ENCODE results near the gene ARID3B. TPM values are rescaled to one million over a fixed set of nuclear protein-coding genes. Genes with fewer than 3 reads are reported as not detected.

Gene ARID3B
- total RNA-seq, 1 donor: 3.6 TPM

DNA sequence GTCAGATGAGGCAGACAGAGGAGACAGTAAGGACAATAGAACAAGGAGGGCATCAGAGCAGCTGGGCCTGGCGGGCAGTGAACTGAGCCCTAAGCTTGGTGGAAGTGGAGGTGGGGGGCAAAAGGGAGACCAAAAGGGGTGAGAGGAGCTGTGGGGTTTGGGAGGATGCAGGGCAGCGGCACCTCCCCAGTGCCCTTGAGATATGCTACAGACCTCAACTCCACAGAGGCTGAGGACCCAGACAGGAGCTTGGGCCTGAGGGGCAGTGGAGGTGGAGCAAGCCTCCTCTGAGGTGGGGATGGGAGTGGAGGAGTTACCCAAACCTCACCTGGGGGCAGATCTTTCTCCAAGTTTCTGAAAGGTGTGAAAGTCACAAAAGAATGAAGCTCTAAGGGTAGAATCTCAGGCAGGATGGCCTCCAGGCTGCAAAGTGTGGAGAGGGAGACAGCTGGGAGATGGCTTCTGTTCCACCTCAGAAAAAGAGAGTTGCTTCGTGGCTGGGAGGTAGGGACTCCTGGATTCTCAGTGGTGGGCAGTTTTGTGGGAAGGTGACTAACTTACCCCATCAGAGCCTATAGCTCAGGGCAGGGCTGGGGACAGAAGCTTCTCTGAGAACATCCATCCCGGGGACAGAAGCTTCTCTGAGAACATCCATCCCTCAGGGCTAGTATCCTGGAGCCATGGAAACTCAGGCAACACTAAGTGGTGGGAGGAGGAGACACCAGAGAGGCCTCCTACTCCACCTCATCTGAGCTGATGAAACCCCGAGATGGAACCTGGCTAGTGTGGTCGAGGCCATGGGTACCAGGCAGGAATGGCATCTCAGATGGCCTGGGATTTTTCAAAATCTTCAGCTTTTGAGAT lies 72.3 kb downstream of the ARID3B start:
- no peaks in the 10 kb centered on the region for H3K36me3 ChIP-seq (ENCODE audit: insufficient read depth, low read length)
- no peak overlapping the region for H3K4me3 ChIP-seq (ENCODE audit: insufficient read depth, low read length)
- peaks cover 21% of the 10 kb centered on the region for H3K4me1 ChIP-seq (ENCODE audit: insufficient read depth, low read length)
- peak; percentile 73 for DNase-seq (ENCODE audit: insufficient read length, low spot score, missing footprints)
- no peak for TF ChIP-seq CTCF (IDR thresholded peaks at IDR 0.05; ENCODE audit: extremely low read depth, low read depth, low read length)
- no peak overlapping the region for H3K27ac ChIP-seq (ENCODE audit: low read depth, low read length)
- H3K79me2 ChIP-seq (ENCODE audit: insufficient read depth, low read length): peaks cover 32% of the 10 kb centered on the region
- peaks cover 21% of the 10 kb centered on the region for H4K20me1 ChIP-seq (ENCODE audit: insufficient read depth, low read length)
- no peaks in the 10 kb centered on the region for H3K9me3 ChIP-seq (ENCODE audit: low read depth, low read length)
- H3K4me2 ChIP-seq (ENCODE audit: insufficient read depth, low read length): no peak overlapping the region
- H2AFZ ChIP-seq (ENCODE audit: low read length): no peak overlapping the region
- peaks cover 10% of the 10 kb centered on the region for H3K27me3 ChIP-seq (ENCODE audit: insufficient read depth, low read length)

GRCh38 chr15:74613953-74614743 lies 73.1 kb downstream of the ARID3B start:
- peaks cover 2% of the 10 kb centered on the region for H3K36me3 ChIP-seq (ENCODE audit: insufficient read depth, low read length)
- peak overlapping the region; percentile 76 for H2AFZ ChIP-seq (ENCODE audit: low read length)
- no peak for DNase-seq (ENCODE audit: insufficient read length, low spot score, missing footprints)
- peaks cover 40% of the 10 kb centered on the region for H3K79me2 ChIP-seq (ENCODE audit: insufficient read depth, low read length)
- peak overlapping the region; percentile 85 for H3K4me2 ChIP-seq (ENCODE audit: insufficient read depth, low read length)
- peaks cover 7% of the 10 kb centered on the region for H3K27me3 ChIP-seq (ENCODE audit: insufficient read depth, low read length)
- peaks cover 29% of the 10 kb centered on the region for H4K20me1 ChIP-seq (ENCODE audit: insufficient read depth, low read length)
- H3K4me3 ChIP-seq (ENCODE audit: insufficient read depth, low read length): peak overlapping the region; percentile 87
- no peak overlapping the region for H3K27ac ChIP-seq (ENCODE audit: low read depth, low read length)
- peaks cover 21% of the 10 kb centered on the region for H3K4me1 ChIP-seq (ENCODE audit: insufficient read depth, low read length)
- no peak for TF ChIP-seq CTCF (IDR thresholded peaks at IDR 0.05; ENCODE audit: extremely low read depth, low read depth, low read length)
- H3K9me3 ChIP-seq (ENCODE audit: low read depth, low read length): no peaks in the 10 kb centered on the region

DNA sequence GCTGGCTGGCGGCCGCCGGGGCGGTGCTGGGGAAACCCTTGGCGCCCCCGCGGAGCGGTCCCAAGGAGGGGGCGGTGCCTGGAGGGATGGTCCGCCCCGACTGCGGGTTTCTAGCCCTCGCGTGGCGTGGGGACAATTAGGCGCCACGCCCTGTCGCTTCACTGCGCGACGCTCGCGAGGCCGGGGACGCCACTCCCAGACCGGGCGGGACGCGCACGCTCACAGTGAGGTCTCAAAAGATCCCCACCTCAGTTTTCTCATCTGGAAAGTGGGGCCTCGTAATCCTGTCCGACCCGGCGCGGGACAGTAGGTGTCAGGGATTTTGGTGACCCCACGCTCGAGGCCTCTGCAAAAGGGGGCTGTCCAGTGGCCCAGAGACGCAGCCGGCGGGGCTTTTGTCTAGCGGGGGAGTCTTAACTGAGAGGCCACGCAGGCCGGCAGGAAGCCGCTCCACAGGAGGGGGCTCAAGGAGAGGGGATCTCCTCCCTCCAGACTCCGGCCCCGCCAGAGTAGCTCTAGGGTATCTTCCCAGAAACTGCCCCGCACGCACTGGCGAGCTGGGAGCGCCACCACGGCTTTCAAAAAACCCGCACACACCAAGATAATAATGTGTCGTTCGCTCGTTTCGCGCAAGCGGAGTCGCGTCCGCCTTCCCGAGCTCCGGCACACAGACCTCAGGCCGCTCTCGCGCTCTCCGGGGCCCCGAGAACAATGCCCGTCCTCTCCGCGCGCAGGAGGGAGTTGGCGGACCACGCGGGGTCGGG lies 73.9 kb downstream of the ARID3B start:
- peaks cover 7% of the 10 kb centered on the region for H3K27me3 ChIP-seq (ENCODE audit: insufficient read depth, low read length)
- peak; percentile 99 for DNase-seq (ENCODE audit: insufficient read length, low spot score, missing footprints)

More for the DNA sequence above, 73.9 kb downstream of the ARID3B start:
- Histone ChIP-seq H3K9me3 (ENCODE audit: low read depth, low read length) (no peaks in the 10 kb centered on the region), H3K4me2 (ENCODE audit: insufficient read depth, low read length) (peak overlapping the region; percentile 85), H3K4me1 (ENCODE audit: insufficient read depth, low read length) (peaks cover 21% of the 10 kb centered on the region), H3K27ac (ENCODE audit: low read depth, low read length) (peak overlapping the region; percentile 88), H3K79me2 (ENCODE audit: insufficient read depth, low read length) (peaks cover 48% of the 10 kb centered on the region), H4K20me1 (ENCODE audit: insufficient read depth, low read length) (peaks cover 34% of the 10 kb centered on the region), H3K36me3 (ENCODE audit: insufficient read depth, low read length) (peaks cover 10% of the 10 kb centered on the region), H2AFZ (ENCODE audit: low read length) (peak overlapping the region; percentile 87), H3K4me3 (ENCODE audit: insufficient read depth, low read length) (peak overlapping the region; percentile 87)
- no peak for TF ChIP-seq CTCF (IDR thresholded peaks at IDR 0.05; ENCODE audit: extremely low read depth, low read depth, low read length)
